ENCODE results near the gene TLR1.
A peak's percentile ranks its signal among the peaks of the same experiment; 100 is the strongest.
"Not testable (repeated sequence)": the region's sequence is repeated elsewhere in the genome, so short reads cannot be mapped to it uniquely, and the experiment has no call there.

TLR1 gene

GRCh38 chr4:38806251-38806650 lies 1.7 kb upstream of the TLR1 start:
- DNase-seq, result not testable (repeated sequence)

GRCh38 chr4:38805530-38806145 lies 1.0 kb upstream of the TLR1 start:
- DNase-seq, result no peak

- no peak for DNase-seq
These were observed 548 bp downstream of the TLR1 start for GRCh38 chr4:38803833-38804653.

GRCh38 chr4:38802561-38803355 lies 1.8 kb downstream of the TLR1 start:
- no peak for DNase-seq

GRCh38 chr4:38800961-38801450 lies 3.6 kb downstream of the TLR1 start:
- no peak for DNase-seq

DNA sequence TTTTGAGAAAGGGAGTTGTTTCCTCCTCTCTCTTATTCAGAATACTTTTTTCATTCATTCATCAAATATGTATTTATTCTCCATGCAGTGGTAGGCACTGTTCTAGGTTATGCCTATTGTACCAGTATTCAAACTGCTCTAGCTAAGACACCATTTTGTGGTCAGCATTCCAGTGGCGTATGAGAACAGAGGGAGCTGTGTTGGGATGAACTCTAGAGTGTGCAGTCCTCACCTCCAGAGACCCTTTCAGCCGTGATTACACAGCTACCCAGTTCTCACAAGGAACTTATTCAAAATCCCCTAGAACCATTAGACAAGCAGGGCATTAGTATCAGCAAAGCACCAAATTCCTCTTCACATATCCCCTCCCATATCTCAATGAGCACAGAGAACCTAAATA lies 4.2 kb downstream of the TLR1 start:
- DNase-seq, result no peak

DNA sequence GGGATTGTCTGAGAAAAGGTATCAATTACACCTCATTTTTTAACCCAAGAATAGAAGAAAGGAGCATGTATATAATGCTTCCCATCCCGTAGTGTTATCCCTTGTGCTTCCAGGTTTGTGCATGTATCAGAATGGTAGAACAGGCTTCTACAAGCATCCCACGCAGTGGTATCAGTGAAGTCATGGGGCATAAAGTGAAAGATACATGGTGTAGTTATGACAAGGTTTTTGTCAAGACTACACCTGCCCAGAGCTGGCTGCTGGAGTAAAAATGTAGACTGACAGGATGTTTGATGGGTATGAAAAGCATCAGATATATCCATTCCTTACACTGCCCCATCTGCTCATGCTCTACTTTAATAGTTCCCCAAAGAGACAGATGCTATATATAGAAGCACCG lies 9.5 kb downstream of the TLR1 start:
- no peak for DNase-seq

DNA sequence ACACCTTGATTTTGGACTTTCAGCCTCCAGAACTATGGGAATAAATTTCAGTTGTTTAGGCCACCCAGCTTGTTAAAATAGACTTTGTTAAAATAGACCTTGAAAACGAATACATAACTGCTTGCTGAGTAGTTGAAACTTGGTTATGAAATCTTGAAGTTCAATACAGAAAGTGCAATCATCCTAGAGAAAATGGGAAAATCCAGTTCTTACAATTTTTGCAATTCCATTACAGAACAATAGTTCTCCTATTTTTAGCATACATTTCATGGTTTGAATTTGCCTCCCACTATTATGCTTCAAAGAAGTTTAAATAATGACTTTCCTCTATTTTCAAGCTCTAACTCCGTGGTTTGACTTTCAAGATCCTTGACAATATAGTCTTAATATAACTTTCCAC lies 10.5 kb downstream of the TLR1 start:
- no peak for DNase-seq

GRCh38 chr4:38791010-38791409 lies 13.6 kb downstream of the TLR1 start:
- no peak for DNase-seq

- no peak for DNase-seq
These were observed 16.3 kb downstream of the TLR1 start for GRCh38 chr4:38788317-38788716.

GRCh38 chr4:38787693-38788092 lies 16.9 kb downstream of the TLR1 start:
- DNase-seq, result no peak

DNA sequence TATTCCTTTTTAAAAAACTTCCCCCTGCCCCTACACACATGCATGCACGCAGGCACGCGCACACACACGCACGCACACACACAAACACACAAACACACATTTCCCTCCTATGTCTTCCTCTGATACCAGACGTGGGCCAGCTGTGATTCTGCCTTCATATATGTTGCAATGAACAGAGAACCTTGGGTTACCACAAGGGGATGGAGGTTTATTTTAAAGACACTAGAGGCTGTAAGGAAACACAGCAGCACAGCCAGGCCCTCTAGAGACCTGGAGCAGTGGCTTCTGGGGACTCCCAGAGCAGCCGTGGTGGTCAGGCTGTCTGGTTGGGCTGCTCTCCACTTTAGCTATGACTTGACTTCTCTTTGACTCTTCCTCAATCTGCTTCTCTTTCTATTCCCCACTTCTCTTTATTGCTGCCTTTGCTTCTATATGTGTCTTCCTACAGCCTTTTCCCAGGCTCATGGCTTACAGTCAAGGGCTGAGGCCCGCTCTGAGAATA lies 18.6 kb downstream of the TLR1 start:
- DNase-seq, result no peak

DNA sequence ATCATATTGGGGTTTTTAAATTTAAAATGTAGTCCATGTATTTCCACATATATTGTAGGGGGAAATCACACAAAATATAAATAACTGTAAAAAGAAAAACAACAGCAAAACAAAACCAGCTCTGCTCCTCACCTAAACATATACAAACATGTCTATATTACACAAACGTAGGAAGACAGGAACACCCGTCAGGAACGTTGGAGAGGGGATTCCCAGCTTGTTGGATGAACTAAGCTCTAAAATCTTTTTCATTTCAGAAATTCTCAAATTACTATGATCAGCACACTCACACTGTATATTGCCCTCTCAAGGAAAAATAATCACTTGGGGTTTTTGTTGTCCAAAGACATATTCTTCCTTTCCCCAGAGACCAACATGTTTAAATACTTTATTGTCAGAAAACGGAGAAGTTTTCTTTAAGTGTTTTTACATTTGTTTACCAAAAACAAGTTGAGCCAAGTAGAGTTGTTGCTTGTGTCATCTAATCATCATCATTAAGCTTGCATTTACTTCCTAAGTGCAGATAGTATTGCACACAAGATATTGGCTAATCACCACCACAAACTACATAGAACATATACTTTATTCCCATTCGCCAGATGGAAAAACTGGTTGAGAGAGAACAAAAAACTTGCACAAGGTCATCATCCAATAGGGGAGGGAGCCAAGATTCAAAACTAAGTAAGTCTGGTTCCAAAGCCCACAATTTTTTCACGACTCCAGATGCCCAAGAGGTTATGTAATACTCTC lies 19.4 kb downstream of the TLR1 start:
- no peak for DNase-seq

GRCh38 chr4:38784141-38784540 lies 20.4 kb downstream of the TLR1 start:
- DNase-seq, result no peak

DNA sequence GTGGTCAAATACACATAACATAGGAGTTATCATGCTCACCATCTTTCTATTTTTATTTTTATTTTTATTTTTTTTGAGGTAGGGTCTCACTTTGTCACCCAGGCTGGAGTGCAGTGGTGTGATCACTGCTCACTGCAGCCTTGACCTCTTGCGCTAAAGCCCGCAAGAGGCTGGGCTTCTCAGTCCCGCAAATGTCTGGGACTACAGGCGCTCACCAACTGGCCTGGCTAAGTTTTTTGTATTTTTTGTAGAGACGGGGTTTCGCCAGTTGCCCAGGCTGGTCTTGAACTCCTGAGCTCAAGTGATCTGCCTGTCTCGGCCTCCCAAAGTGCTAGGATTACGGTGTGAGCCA lies 21.5 kb downstream of the TLR1 start:
- DNase-seq, result no peak

GRCh38 chr4:38782452-38783108 lies 22.0 kb downstream of the TLR1 start, which contains the start of gene TLR10:
TSS of gene TLR10 (minus strand) at chr4:38782990. CDS start at chr4:38775590, 7,400 bp downstream.
- DNase-seq, result peak; percentile 40

DNA sequence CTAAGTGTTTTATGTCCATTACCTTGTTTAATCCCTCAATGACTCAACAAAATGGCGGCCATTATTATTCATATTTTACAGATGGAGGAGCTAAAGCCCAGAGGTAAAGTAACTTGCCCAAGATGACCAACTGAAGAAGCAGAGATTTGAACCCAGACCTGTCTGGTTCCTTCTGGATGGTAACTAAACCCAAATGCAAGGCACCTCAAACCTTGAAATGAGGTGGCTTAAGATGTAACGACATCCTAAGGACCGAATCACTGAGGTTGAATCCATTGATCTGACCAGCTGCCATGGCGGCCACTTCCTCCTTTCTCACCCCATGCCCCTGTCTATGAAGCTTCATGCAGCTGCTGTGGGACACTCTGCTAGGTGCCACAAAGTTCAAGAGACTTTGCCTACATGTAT lies 22.7 kb downstream of the TLR1 start:
- no peak for DNase-seq

GRCh38 chr4:38780833-38781484 lies 23.6 kb downstream of the TLR1 start:
- DNase-seq, result no peak

GRCh38 chr4:38779790-38780189 lies 24.8 kb downstream of the TLR1 start:
- DNase-seq, result no peak

DNA sequence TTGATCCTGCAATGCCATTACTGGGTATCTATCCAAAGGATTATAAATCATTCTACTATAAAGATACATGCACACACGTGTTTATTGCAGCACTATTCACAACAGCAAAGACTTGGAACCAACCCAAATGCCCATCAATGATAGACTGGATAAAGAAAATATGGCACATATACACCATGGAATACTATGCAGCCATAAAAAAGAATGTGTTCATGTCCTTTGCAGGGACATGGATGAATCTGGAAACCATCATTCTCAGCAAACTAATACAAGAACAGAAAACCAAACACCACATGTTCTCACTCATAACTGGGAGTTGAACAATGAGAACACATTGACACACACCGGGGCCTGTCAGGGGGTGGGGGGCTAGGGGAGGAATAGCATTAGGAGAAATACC lies 26.7 kb downstream of the TLR1 start:
- not testable (repeated sequence) for DNase-seq

DNA sequence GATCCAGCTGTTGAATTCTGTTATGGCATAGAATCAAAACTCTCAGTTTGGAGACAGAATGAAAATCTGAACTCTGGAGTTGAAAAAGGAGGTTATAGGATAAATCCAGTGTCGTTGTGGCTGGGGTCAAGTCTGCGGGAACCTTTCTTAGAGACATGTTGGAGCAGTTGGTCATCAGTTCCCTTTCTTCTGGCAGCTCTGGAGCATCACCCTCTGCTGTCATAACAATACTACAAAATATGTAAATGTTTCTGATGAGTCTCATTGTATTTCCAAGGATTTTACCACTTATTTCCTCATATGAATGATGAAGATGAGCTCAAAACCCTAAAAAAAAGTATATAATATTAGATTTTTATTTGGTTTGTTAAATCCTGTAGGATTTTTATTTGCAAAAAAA lies 29.3 kb downstream of the TLR1 start:
- no peak for DNase-seq
